IPS-NIHi11 (cell line): ENCODE measurements around the gene TICRR.

Experiments used
- DNase-seq: peaks from one replicate; pipeline ENCODE4 v3.0.0; 2012; ENCODE audit warnings: mixed read lengths, low spot score

TICRR gene

GRCh38 chr15:89672221-89673164 is 97.2 kb downstream of the TICRR start:
- DNase-seq, result no peak

GRCh38 chr15:89673165-89673512 is 97.9 kb downstream of the TICRR start:
- DNase-seq, result peak; percentile 93

GRCh38 chr15:89674526-89674925 is 99.3 kb downstream of the TICRR start:
- no peak for DNase-seq

GRCh38 chr15:89675606-89676005 is 100.3 kb downstream of the TICRR start:
- DNase-seq, result no peak

GRCh38 chr15:89677381-89677780 is 102.1 kb downstream of the TICRR start:
- DNase-seq, result no peak
